CD1c-positive myeloid dendritic cell (primary cell): ENCODE results near the gene NR0B2.
"Not testable (repeated sequence)": the region's sequence is repeated elsewhere in the genome, so short reads cannot be mapped to it uniquely, and the experiment has no call there.

Experiments used
- DNase-seq: peaks from one replicate; pipeline ENCODE4 v3.0.0-alpha.2; 2016; ENCODE audit errors: extremely low spot score

Gene NR0B2

GRCh38 chr1:26913754-26914619 is at the start of gene NR0B2:
Gene NR0B2, minus strand, starts transcription at chr1:26913975. Its CDS starts 35 bp downstream, at chr1:26913940.
- DNase-seq = no peak

- no peak for DNase-seq
These were observed 48.1 kb upstream of the NR0B2 start for GRCh38 chr1:26961826-26962225.

GRCh38 chr1:26960625-26960966 is 46.8 kb upstream of the NR0B2 start:
- DNase-seq = no peak

- DNase-seq = peak; percentile 10
These were observed 46.2 kb upstream of the NR0B2 start, which contains the start of gene KDF1 for GRCh38 chr1:26959722-26960624. Gene KDF1, minus strand, starts transcription at chr1:26960468. Its CDS starts 8,088 bp downstream, at chr1:26952380.

- DNase-seq = no peak
These were observed 45.5 kb upstream of the NR0B2 start for GRCh38 chr1:26959270-26959669.

GRCh38 chr1:26957306-26957705 is 43.5 kb upstream of the NR0B2 start:
- no peak for DNase-seq

- DNase-seq = no peak
These were observed 42.5 kb upstream of the NR0B2 start for GRCh38 chr1:26956321-26956720.

- no peak for DNase-seq
These were observed 39.6 kb upstream of the NR0B2 start for GRCh38 chr1:26953374-26953773.

GRCh38 chr1:26951821-26952497 is 38.2 kb upstream of the NR0B2 start:
- no peak for DNase-seq

GRCh38 chr1:26951216-26951615 is 37.4 kb upstream of the NR0B2 start:
- no peak for DNase-seq

- no peak for DNase-seq
These were observed 36.8 kb upstream of the NR0B2 start for GRCh38 chr1:26950602-26951001.

- no peak for DNase-seq
These were observed 36.1 kb upstream of the NR0B2 start for GRCh38 chr1:26949926-26950319.

GRCh38 chr1:26949266-26949925 is 35.6 kb upstream of the NR0B2 start:
- no peak for DNase-seq

GRCh38 chr1:26948725-26949057 is 34.9 kb upstream of the NR0B2 start:
- DNase-seq = not testable (repeated sequence)

- DNase-seq = no peak
These were observed 32.5 kb upstream of the NR0B2 start for GRCh38 chr1:26946270-26946669.

GRCh38 chr1:26945728-26946127 is 32.0 kb upstream of the NR0B2 start:
- no peak for DNase-seq

GRCh38 chr1:26945138-26945537 is 31.4 kb upstream of the NR0B2 start:
- no peak for DNase-seq

- DNase-seq = no peak
These were observed 28.9 kb upstream of the NR0B2 start for GRCh38 chr1:26942656-26943055.

GRCh38 chr1:26941311-26941710 is 27.5 kb upstream of the NR0B2 start:
- no peak for DNase-seq

- DNase-seq = no peak
These were observed 24.9 kb upstream of the NR0B2 start for GRCh38 chr1:26938659-26939025.

GRCh38 chr1:26938004-26938658 is 24.4 kb upstream of the NR0B2 start:
- peak; percentile 63 for DNase-seq
